ENCODE measurements around the gene TTLL3.

GRCh38 chr3:9769012-9769411 lies 41.0 kb upstream of the TTLL3 start:
- TF ChIP-seq CTCF (IDR thresholded peaks at IDR 0.05) (no peak), POLR2A (IDR thresholded peaks at IDR 0.05) (no peak)

Measured in body of pancreas (tissue), 4 donors.